ENCODE results near the gene CKMT1A. TPM values are rescaled to one million over a fixed set of nuclear protein-coding genes. Genes with fewer than 3 reads are reported as not detected.
"Not testable (repeated sequence)": the region's sequence is repeated elsewhere in the genome, so short reads cannot be mapped to it uniquely, and the experiment has no call there.

The CKMT1A gene
- not detected in 2 replicates for total RNA-seq (2014; rRNA removed; shearing (Covaris generic))

DNA sequence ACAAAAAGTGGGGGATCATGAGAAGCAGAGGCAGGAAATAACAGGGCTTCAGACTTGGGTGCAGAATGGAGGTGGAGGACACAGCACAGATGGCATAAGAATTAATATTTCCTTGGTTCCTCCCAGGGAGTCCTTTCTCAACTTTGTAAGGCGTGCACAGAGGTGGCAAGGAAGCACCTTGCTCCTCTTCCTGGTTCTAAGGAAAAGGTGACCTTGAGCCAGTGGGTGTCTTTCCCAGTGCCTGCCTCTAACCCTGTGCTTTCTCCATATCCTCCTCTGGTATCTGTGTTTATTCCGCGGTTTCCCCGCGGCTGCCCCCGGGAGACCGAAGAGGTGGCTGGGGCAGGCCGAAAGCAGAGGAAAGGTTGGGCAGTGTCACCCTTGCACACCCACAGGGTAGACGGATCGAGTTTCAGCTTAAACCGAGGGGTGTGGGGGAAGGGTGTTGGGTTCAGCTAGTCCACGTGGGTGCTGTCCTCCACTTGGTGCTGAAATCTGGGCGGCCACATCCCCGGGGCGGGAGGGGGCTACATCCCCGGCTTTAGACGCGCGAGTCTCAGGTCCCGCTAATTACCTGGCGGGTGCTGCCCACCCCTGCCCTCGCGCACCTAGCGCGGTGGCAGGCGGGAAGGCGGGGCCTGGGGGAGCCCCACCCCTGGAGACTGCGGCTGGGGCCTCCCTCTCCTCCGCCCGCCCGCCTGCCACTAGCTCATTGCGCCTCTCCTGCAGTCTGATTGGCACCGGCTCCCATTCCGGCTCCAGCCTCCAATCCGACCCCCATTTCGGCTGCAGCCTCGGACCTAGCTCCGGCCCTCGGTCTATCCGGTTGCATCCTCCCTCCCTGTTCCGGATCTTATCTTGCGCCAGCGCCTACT lies at the start of gene CKMT1A:
TSS of gene CKMT1A (plus strand) at position 712 of the 875 bp plus-strand sequence. CDS start 192 bp downstream, outside the sequence.
- not testable (repeated sequence) for DNase-seq (ENCODE audit: low spot score)

DNA sequence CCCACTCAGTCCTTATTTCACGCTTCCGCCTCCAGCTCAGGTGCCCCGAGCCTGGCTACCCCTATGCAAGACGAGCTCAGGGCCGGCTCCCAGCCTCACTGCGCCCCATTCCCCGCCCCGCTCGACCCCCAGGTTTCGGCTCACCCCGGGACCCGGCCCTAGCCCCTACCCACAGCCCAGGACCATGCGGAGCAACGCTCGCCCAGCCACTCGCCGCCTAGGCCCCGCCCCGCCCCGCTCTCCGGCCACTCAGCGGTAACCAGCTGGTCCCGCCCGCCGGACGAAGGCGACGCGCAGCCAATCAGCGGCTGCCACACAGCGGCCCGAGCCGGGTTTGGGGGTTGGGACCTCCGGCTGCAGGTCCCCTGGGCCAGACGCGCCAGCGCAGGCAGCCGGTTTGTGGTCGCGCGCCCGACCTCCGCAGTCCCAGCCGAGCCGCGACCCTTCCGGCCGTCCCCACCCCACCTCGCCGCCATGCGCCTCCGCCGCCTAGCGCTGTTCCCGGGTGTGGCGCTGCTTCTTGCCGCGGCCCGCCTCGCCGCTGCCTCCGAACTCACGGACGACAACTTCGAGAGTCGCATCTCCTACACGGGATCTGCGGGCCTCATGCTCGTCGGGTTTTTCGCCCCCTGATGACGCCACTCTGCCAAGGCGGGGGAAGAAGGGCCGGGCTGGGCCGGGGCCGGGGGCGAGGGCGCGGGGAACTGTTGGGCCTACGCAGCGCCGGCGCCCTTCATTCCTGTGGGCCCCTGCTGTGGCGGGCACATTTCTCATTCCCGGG lies 44.8 kb upstream of the CKMT1A start, which contains the start of gene CATSPER2:
TSS of gene CATSPER2 (minus strand) at position 196 of the 781 bp plus-strand sequence. CDS start 783 bp downstream, outside the sequence.
- no peak for DNase-seq (ENCODE audit: low spot score)

DNA sequence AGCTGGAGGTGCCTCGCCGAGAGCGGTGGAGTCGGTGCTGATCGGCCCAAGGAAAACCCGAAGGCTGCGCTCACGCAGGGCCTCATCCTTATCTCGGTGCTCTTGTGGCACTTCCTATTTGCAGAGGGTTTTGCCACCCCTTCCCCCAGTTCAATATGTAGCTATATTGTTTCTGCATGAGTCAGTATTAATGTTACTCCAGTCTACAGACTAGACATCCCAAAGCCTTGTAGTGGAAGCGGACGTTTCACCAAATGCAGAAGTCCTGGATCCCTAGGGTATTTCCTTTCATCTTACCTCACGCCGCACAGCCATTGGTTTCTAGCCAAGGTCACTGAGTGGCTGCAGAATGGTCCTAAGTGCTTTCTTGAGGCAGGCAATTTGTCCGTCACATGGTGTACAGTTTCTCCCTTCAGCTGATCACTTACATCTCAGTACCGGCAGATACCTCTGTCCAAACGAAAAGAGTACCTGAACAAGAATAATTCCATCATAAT lies 44.2 kb upstream of the CKMT1A start:
- not testable (repeated sequence) for DNase-seq (ENCODE audit: low spot score)

DNA sequence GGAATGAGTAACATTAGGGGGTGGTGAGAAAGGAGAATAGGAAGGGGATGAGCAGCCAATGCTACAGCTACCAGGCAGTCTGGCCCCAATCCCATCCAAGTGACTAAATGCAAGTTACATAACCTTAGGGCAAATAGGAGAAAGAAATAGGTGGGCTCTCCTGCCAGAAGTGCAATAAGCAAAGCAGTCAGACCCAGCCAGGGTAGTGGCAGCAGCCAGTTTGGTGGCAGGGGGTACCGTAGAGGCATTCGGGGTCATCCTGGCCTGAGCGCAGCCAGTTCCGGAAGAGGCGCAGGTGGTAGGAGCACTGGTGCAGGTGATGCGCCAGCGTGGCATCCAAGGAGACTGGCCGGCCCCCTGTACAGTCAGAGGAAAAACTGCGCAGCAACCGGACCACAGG lies 33.9 kb upstream of the CKMT1A start:
- not testable (repeated sequence) for DNase-seq (ENCODE audit: low spot score)

DNA sequence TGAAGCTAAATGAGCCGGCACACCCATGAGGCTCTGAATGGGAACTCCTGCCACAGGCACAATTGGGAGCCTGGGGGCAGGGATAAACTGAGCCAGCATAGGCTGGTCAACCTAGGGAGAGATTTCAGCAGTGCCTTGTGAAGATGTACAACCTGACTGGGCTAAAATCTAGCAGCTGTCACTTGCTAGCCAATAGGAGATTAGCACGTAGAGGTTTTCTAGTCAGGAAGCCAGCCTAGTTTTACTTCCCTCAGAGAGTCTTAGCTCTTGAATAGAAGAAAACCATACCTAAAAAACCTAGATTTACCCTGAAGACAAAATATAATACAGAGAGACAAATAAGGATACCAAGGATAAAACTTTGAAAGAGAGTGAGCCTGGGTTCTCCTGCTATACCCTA lies 31.4 kb upstream of the CKMT1A start:
- not testable (repeated sequence) for DNase-seq (ENCODE audit: low spot score)

DNA sequence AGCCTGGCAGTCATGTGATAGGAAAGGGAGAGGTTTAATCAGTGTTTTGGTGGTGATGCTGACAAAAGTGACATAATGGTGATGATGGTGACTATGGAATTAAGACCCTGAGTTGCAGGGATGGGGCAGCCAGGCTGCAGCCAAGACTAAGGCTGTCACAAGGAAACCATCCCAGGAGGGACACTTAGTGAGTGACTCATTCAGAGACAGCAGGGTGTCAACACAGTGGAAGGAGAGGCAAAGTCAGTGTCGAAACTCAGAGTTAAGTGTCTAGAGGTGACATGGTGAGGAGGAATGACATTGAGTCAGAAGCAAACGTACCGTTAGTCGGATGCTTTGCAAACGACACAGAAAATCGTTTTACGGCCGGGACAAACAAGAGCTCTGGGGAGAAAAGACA lies 30.3 kb upstream of the CKMT1A start:
- not testable (repeated sequence) for DNase-seq (ENCODE audit: low spot score)

DNA sequence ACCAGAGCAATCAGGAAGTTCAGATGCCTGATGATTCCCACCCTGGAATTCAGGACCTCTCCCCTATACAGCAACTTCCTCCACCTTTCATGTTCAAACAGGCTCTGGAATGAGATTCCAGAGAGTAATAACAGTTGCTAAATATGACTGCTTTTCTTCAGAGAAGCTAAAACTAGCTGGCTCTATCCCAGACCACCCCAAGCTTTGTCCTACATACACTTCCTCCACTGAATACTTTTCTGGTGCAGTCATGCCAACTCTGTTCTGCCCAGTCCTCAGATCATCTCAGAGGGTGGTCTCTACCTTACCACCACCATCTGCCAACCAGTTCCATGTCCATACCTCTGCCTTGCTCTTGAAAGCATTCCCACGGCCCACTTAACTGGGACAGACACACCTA lies 27.5 kb upstream of the CKMT1A start:
- DNase-seq (ENCODE audit: low spot score) = not testable (repeated sequence)

DNA sequence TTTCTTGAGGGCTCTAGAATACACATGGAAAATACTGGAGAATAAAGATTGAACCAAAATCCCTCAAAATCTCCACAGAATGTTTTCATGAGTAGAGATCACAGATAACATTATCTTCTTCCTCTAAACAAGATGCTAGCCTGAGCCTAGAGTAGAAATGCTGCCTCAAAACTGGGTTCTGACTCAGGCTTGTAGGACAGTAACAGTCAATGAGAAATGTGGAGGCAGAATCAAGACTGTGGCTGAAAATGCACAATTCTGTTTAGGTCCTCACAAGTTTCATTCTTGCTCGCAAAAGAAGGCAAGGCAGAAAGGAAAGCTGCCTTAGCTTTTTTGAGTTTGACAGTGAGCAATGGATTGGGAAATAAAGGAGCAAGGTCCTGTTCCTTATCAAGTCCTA lies 19.5 kb upstream of the CKMT1A start:
- not testable (repeated sequence) for DNase-seq (ENCODE audit: low spot score)

DNA sequence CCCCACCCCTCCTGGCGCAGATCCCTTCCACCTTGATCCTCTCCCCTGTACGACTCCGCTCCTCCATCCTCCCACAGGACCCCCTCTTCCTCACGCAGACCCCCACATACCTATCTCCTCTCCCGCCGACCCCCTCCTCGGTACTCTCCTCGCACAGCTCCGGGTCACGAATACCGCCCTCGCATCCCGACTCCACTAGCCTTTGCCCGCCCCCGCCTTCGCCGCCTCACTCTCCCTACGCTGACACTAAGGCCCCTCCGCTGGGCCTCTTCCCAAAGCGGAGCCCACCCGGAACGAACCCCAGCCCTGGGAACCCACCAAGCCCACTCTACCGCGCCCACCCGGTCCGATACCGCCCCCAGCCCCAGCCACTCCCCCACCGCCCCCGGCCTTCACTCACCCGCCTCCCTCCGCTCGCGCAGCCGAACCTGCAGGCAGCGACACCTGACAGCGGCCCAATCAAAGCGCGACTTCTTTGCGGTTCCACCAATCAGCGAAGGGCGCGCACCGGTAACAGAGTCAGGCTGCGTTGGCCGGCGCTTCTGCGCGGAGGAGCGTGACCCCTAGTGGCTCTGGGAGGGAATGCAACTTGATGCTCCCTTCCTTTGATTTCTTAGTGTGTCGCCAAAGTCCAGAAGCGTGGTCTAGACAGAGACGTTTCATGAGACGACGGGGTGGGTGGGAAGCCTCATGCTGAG lies 3.9 kb upstream of the CKMT1A start:
- not testable (repeated sequence) for DNase-seq (ENCODE audit: low spot score)

DNA sequence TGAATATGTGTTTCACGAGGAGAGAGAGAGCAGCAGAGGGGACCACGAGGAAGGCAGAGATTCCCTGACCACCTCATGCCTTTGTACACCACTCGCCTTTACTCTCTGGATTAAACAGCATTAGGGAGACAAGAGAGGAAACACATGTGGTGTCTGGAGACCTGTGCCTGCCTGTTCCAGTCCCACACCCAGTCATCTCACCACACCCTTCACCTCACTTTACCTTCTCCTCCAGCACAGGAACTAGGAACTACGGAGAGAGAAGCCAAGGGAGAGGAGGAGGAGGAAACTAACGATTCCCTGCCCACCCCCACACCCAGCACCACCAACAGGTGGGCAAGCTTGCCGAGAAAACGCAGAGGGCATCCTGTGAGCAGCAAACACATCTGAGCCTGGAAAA lies 980 bp upstream of the CKMT1A start:
- not testable (repeated sequence) for DNase-seq (ENCODE audit: low spot score)

DNA sequence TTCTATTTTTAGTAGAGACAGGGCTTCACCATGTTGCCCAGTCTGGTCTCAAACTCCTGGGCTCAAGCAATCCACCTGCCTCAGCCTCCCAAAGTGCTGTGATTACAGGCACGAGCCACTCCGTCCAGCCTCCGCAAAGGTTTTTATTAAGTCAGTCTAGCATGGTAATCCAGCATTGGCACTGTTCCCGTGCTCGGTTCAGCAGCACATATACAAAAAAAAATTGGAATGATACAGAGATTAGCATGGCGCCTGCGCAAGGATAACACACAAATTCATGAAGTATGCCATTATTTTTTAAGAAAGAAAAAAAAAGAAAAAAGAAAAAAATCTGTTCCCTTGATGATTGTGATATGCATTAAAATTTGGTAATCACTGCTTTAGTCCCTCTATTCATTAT lies 8.5 kb downstream of the CKMT1A start:
- DNase-seq (ENCODE audit: low spot score) = no peak

DNA sequence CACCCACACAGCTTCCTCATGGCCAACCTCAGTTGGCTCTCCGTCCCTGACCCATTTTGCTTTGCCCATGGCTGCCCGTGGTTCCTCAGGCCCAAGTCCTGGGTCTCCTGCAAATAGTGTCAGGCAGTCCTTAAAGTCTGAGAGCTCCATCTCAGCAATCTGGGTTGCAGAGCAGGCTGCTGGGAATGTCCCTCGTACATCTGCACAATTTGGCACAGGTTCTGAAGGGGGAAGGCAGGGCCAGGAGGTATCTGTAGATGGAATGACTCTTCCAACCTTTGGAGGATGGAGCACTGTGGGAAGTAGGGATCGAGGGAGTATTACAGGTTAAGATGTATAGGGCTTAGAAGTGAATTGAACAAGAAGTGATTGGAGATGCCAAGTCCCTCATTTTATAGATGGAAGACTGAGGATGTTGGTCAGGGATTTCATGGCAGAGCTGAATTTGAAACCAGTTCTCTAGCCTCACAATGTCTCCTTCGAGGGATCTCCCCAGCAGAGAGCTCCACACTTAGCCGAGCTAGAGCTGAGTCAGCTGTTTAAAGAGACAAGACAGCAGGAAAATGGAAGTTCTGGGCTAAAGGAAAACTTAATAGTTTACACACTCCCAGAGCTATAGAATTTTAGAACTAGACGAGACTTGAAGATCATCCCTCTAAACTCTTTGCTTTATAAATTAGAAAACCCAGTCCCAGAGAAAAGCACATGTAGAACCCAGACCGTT lies 9.2 kb downstream of the CKMT1A start:
- no peak for DNase-seq (ENCODE audit: low spot score)

DNA sequence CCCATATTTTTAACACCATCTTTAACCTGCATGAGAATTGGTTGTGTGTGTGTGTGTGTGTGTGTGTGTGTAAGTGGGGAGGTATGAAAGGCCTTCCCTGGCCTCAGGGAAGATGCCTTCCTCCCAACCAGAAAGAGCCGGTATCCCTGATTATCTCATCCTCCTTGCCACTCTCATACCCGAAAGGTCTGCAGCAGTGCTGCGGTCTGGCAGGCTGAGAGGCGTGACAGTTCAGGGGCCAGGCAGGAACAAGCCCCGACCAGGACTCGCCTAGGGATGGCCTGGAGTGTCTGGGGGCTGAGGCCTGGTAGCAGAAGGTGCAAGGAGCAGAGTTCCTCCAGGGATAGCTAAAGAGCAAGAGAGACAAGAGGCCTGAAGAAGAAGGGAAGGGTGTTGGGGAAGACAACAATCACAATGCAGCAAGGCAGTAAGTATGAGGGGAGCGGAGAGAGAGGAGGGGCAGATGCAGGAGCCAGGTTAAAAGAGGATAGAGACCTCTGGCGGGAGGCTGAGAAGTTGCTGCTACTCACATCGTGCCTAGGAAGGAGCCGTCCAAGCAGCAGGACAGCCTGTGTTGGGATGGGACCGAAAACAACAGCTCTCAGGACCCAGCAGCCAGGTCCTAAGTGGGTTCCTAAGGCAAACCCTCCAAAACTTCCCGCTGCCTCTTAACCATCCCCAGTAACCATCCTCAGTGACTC lies 16.9 kb downstream of the CKMT1A start:
- not testable (repeated sequence) for DNase-seq (ENCODE audit: low spot score)

DNA sequence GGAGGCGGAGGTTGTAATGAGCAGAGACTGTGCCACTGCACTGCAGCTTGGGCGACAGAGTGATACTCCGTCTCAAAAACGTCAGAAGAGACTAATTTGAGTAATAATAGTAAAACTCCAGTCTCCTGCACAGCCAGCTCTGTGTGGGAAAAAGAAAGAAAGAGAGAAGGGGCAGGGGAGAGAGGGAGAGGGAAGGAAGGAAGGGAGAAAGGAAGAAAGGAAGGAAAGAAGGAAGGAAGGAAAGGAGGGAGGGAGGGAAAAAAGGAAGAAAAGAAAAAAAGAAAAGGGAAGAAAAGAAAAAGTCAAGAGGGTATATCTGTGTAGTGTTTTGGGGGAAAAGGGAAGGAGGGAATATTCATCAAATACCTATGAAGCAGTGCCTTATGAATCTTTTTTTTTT lies 29.5 kb downstream of the CKMT1A start:
- DNase-seq (ENCODE audit: low spot score) = no peak

DNA sequence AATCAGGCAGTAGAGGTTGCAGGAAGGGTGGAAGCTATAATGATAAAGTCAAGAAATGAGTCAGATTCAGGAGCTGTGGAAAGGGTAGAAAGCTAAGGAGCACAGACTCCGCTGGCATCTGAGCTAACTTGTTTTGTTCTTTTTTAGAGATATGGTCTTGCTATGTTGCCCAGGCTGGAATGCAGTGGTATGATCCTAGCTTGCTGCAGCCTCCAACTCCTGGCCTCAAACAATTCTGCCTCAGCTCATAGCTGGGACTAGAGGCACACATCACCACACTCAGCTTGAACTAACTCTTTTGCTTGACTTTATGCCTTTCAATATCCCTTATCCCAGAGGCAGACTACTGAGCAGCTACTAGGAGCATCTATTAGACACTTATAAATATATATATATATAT lies 32.6 kb downstream of the CKMT1A start:
- DNase-seq (ENCODE audit: low spot score) = not testable (repeated sequence)

DNA sequence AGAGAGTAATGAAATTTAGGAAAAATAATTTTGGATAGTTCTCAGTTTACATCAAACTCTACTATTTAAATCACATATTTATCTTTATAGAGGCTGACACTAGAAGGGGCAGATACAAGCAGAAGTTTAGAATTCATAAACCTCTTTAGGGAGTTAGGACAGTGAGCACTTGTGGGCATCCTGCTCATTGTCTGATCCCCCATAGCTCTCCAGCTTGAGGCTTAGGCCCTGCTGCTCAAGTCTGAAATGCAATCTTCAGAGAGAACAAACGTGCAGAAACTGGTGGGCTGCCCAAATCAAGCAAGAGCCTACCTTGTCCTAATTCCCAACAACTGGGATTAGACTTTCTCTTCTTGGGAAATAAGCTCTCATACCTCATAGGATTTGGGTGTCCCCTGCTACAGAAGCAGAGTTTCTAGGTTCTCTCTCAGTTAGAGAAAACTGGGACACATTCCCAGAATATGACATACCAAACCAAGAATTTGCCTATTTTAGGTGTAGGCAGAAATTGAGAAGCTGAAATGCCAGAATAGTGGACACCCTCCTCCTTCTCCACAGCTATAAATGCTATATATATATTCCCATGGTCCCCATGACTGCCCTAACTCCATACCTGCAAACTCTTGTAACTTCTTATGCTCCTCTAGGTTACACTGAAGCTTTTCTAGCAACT lies 34.5 kb downstream of the CKMT1A start:
- DNase-seq (ENCODE audit: low spot score) = not testable (repeated sequence)

DNA sequence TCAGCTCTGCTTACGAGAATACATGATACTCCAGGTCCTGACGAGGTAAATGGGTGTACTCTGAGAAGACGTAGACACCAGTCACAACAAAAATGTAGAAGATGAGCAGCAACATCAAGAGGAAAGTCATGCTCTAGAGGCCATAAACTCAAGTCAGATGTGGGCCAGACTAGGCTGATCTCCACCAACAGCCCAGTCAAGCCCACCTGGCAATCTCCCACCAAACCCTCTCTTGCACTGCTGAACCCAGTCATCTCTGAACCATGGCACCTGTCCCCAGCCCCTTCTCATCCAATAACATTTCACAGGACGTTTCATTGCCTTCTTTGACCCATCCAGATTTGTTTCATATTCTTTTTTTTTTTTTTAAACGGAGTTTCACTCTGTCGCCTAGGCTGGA lies 41.8 kb downstream of the CKMT1A start:
- DNase-seq (ENCODE audit: low spot score) = no peak

DNA sequence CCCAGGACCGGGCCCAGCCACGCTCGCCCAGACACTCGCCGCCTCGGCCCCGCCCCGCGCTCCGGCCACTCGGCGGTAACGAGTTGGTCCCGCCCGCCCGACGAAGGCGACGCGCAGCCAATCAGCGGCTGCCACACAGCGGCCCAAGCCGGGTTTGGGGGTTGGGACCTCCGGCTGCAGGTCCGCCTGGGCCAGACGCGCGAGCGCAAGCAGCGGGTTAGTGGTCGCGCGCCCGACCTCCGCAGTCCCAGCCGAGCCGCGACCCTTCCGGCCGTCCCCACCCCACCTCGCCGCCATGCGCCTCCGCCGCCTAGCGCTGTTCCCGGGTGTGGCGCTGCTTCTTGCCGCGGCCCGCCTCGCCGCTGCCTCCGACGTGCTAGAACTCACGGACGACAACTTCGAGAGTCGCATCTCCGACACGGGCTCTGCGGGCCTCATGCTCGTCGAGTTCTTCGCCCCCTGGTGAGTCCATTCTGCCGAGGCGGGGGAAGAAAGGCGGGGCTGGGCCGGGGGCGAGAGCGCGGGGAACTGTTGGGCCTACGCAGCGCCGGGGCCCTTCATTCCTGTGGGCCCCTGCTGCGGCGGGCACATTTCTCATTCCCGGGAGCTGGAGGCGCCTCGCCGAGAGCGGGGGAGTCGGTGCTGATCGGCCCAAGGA lies 52.7 kb downstream of the CKMT1A start, which contains the start of gene PDIA3:
TSS of gene PDIA3 (plus strand) at position 194 of the 658 bp plus-strand sequence. CDS start at position 296, 102 bp downstream.
- DNase-seq (ENCODE audit: low spot score) = peak; percentile 72

DNA sequence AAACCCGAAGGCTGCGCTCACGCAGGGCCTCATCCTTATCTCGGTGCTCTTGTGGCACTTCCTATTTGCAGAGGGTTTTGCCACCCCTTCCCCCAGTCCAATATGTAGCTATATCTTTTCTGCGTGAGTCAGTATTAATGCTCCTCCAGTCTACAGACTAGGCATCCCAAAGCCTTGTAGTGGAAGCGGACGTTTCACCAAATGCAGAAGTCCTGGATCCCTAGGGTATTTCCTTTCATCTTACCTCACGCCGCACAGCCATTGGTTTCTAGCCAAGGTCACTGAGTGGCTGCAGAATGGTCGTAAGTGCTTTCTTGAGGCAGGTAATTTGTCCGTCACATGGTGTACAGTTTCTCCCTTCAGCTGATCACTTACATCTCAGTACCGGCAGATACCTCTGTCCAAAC lies 53.2 kb downstream of the CKMT1A start:
- DNase-seq (ENCODE audit: low spot score) = peak; percentile 38

All from A172 (cell line).